A549 (cell line): ENCODE measurements around the gene ADAMTS12. TPM values are rescaled to one million over a fixed set of nuclear protein-coding genes. Genes with fewer than 3 reads are reported as not detected.

Experiments
- polyA plus RNA-seq, 4 experiments: library from polyadenylated mRNA; depleted of rRNA in 3 of 4; stranded (reverse); fragments of >200 nt; fragmentation: RNase III in 1 of 4; extraction: RNeasy Plus Mini Kit Qiagen cat#74134 plus additional on column Dnase treatment in 1 of 4; gene quantifications; 2 replicates in 3 of 4; 3 replicates in 1 of 4; pipeline ENCODE4 v1.2.3, GENCODE V29; 2011 to 2017
- small RNA-seq, 6 experiments: library from RNA; depleted of rRNA; stranded (forward); fragments of <200 nt; gene quantifications; one replicate each; pipeline ENCODE3, GENCODE V24; 2012

Gene ADAMTS12
- polyA plus RNA-seq, 2 of the 4 experiments (the other 2 are of a cell fraction): 4.8 to 6.8 TPM

Small RNA genes lying within 50 kb of the gene (small RNA-seq; reads per million reads assigned to genes)
- 0 to 1.3 (median 0) reads per million in 6 experiments for gene RNU6-923P

Other genes starting within 250 kb of the ADAMTS12 start
- not detected in 2 replicates for gene RXFP3, start 44.4 kb upstream of the ADAMTS12 start, polyA plus RNA-seq (2011; rRNA removed)
- gene RXFP3, start 44.4 kb upstream of the ADAMTS12 start, polyA plus RNA-seq (2017; fragmentation: RNase III; extraction: RNeasy Plus Mini Kit Qiagen cat#74134 plus additional on column Dnase treatment): not detected in 3 replicates
- not detected in 2 replicates for gene SLC45A2, start 92.7 kb upstream of the ADAMTS12 start, polyA plus RNA-seq (2011; rRNA removed)
- gene SLC45A2, start 92.7 kb upstream of the ADAMTS12 start, polyA plus RNA-seq (2017; fragmentation: RNase III; extraction: RNeasy Plus Mini Kit Qiagen cat#74134 plus additional on column Dnase treatment): not detected in 3 replicates
- 22.1 and 30.1 TPM in 2 replicates for gene AMACR, start 116.1 kb upstream of the ADAMTS12 start, polyA plus RNA-seq (2011; rRNA removed)
- 16.7 to 21.1 TPM (median 19.6 TPM) in 3 replicates for gene AMACR, start 116.1 kb upstream of the ADAMTS12 start, polyA plus RNA-seq (2017; fragmentation: RNase III; extraction: RNeasy Plus Mini Kit Qiagen cat#74134 plus additional on column Dnase treatment)
- 1.3 and 1.4 TPM in 2 replicates for gene C1QTNF3, start 151.2 kb upstream of the ADAMTS12 start, polyA plus RNA-seq (2011; rRNA removed)
- 0.18 to 0.35 TPM (median 0.26 TPM) in 3 replicates for gene C1QTNF3, start 151.2 kb upstream of the ADAMTS12 start, polyA plus RNA-seq (2017; fragmentation: RNase III; extraction: RNeasy Plus Mini Kit Qiagen cat#74134 plus additional on column Dnase treatment)